ENCODE data around the gene ERMARD.

DNA sequence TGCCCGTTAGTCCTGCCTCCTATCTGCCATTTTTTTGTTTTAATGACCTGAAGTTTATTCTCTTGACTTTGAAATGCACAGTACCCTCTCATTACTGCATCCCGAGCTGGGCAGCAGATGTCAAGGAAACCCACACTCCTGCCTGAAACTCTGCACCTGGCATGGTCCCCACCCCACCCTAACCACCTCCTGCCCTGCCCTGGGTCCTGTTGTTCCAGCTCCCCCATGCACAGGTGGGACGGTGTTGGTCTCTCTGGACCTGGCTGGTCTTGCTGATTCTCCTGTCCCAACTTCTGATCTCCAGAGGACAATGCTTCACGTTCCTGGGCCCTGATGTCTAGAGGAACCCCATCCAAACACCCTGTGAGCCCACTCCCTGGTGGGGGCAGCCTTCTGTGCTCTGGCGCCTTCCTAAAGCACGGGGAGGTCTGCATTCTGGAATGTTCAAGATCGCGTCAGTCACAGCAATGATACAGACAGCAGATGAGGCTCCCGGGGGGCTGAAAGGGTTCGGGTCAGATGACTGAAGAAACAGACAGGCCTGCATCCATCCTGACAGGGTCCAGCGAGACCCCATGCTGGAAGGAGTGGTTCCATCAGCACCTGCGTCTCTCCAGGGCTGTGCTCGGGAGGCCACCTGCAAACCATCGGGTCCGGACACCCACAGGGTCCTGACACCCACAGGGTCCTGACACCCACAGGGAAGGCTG lies 73.6 kb downstream of the ERMARD start:
- TF ChIP-seq, protein P1, sequence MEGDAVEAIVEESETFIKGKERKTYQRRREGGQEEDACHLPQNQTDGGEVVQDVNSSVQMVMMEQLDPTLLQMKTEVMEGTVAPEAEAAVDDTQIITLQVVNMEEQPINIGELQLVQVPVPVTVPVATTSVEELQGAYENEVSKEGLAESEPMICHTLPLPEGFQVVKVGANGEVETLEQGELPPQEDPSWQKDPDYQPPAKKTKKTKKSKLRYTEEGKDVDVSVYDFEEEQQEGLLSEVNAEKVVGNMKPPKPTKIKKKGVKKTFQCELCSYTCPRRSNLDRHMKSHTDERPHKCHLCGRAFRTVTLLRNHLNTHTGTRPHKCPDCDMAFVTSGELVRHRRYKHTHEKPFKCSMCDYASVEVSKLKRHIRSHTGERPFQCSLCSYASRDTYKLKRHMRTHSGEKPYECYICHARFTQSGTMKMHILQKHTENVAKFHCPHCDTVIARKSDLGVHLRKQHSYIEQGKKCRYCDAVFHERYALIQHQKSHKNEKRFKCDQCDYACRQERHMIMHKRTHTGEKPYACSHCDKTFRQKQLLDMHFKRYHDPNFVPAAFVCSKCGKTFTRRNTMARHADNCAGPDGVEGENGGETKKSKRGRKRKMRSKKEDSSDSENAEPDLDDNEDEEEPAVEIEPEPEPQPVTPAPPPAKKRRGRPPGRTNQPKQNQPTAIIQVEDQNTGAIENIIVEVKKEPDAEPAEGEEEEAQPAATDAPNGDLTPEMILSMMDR (IDR thresholded peaks at IDR 0.05; ENCODE audit: extremely low read depth in 1 of 2, insufficient read depth in 1 of 2, low read depth in 1 of 2, low read length in 2 of 2): no peak
- TF ChIP-seq POLR2AphosphoS5 (IDR thresholded peaks at IDR 0.05; ENCODE audit: insufficient read depth, low read depth, low read length): no peak
- TF ChIP-seq, protein P2, sequence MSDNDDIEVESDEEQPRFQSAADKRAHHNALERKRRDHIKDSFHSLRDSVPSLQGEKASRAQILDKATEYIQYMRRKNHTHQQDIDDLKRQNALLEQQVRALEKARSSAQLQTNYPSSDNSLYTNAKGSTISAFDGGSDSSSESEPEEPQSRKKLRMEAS (IDR thresholded peaks at IDR 0.05; ENCODE audit: insufficient read depth, insufficient read length): no peak
- TF ChIP-seq POLR2A (IDR thresholded peaks at IDR 0.05; ENCODE audit: low read depth, low read length): no peak
- TF ChIP-seq EZH2 (IDR thresholded peaks at IDR 0.05; ENCODE audit: borderline replicate concordance, low read depth, low read length, severe bottlenecking): no peak
- TF ChIP-seq JUN (IDR thresholded peaks at IDR 0.05; ENCODE audit: borderline replicate concordance, insufficient read depth, insufficient read length, low read depth): no peak
- no peak for TF ChIP-seq GATA2 (IDR thresholded peaks at IDR 0.05; ENCODE audit: insufficient read depth, insufficient read length, low read depth, low read length)
- no peak for TF ChIP-seq FOS (IDR thresholded peaks at IDR 0.05; ENCODE audit: borderline replicate concordance, insufficient read depth, low read length)

All from endothelial cell of umbilical vein (primary cell).